ENCODE results near the gene COL23A1.
"Not testable (repeated sequence)": the region's sequence is repeated elsewhere in the genome, so short reads cannot be mapped to it uniquely, and the experiment has no call there.

Gene COL23A1

GRCh38 chr5:178249191-178249989 is 340.8 kb downstream of the COL23A1 start:
- no peak for DNase-seq

DNA sequence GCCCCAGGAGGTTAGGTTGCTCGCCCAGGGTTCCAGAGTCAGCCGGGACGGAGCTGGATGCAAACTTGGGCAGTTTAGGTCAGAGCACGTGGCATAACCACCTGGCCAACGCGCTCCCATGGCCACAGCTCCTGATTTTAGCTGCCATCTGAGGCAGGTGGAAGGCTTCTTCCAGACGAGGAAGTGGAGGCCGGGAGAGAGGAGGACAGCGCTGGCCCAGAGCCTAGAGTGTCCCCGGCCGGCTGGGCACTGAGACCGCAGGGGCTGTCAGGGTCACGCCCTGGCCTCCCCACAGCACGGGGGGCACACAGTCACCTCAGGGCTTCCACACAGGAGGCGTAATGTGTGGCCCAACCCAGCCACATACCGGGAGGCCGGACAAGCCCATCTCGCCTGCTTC is 341.4 kb downstream of the COL23A1 start:
- no peak for DNase-seq

DNA sequence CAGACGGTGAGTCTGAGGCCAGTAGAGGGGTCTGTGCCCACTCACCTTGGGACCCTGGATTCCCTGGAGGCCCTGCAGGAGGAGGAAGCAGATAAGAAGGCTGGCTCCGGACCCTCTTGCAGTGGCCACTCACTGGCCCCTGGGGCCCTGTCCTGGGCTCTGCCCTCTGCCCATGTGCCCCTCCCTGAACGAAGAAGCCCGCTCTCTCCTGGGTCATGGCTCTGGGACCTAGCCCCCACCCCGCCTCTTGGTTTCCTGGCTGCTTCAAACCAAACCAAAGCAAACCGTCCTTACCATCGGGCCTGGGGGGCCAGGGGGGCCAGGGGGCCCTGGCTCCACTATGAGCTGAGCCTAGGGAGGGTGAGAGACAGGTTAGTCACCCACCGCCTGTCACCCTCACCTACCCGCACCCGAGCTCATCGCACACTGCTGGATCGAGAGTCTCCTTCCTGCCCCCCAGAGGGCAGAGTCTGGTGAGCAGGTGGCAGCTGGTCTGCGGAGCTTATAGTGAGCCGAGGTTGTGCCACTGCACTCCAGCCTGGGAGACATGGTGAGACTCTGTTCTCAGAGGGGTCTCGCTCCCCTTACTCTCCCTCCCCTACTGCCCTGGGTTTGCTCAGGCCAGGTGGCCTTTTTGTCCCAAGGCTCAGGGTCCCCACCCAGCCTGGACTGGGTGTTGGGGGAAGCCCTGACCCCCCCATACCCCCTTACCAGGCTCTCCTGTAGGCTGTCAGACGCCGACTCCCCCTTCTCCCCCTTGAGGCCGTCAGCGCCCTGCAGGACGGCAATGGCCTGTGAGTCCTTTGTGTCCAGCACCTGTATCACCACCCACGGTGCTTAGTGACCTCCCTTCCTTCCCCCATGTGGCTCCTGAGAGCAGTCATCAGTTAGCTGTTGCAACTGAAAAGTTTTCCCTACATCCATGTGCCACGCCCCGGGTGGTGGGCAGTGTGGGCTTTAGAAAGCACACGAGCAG is 342.4 kb downstream of the COL23A1 start:
- no peak for DNase-seq

GRCh38 chr5:178246624-178247279 is 343.4 kb downstream of the COL23A1 start:
- no peak for DNase-seq

- no peak for DNase-seq
These were observed 344.8 kb downstream of the COL23A1 start for GRCh38 chr5:178245389-178245788.

DNA sequence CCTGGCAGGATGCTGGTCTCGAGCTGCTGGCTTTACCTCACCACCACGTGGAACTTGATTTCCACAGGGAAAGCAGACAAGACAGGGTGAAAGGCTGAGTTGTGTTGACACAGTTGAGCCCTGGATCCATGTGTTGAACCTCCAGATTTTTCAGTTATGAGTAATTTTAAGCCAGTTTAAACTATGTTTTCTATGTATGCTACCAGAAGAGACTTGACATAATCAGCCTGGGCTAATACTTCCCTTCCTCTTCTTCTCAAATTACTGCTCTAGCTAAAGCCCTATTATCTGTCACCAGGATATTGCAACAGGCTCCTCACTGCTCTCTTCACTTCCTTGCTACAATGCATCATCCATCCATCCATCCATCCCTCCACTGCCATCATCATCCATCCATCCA is 345.6 kb downstream of the COL23A1 start:
- no peak for DNase-seq

DNA sequence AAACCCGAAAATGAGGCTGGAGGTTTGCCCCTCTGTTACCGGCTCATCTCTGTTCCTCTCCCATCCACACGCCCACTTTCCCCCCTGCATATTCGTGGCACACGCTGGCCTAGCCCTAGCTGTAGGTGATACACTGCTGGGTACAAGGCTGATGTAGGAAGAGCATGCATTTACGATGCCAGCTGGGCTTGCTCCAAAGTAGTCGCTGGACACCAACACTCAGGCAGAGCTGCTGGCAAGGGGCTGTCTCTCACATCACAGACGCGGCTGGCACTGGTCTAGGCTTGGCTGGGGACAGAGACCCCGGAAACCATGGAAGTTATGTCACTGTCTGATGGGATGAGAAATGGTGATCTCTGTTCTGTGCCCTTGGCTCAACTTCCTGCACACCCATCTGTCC is 347.8 kb downstream of the COL23A1 start:
- DNase-seq = no peak

DNA sequence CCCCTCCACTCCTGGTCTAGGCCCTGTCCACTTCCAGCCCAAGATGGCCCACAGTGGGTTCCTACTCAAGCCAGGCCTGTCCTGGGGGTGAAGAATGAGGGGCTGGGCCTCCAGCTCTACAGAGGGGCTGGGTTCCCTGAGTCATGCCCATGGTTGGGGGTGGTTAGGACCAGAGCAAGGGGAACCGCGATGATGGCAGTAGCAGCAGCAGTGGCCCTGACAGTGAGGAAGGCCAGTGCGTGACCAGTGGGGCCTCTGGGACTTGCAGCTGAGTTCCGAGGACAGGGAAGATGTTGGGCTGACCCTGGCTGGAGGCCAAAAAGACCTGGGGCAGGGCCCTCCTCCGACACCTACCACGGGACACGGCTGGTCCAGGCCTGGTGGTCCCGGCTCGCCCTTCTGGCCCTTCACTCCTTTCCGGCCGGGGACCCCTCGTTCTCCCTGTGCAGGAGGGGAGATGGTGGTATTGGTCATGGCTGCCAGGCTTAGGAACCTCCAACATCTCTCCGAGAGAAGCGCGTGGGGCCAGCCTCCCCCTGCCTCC is 348.4 kb downstream of the COL23A1 start:
- no peak for DNase-seq

DNA sequence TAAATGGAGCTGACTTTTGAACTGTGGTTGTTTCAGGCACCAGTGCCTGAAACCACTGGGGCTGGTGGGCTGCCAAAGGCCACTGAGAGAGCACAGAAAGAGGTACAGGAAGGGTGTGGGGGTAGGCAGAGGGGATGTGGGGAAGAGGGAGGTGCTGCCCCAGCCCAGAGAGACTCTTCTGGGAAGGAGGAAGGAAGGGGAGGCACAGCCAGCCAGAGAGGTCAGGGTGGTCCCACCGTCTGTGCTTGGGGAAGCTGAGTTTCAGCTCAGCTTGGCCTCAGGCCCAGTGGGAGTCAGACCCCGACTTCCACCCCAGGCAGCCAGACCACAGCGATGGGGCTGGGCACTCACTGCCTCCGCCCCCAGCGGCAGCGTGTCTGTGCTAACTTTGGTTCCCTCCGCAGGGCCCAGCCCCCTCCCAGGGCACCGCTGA is 348.9 kb downstream of the COL23A1 start:
- DNase-seq = no peak

- DNase-seq = no peak
These were observed 349.4 kb downstream of the COL23A1 start for GRCh38 chr5:178240766-178241165.

DNA sequence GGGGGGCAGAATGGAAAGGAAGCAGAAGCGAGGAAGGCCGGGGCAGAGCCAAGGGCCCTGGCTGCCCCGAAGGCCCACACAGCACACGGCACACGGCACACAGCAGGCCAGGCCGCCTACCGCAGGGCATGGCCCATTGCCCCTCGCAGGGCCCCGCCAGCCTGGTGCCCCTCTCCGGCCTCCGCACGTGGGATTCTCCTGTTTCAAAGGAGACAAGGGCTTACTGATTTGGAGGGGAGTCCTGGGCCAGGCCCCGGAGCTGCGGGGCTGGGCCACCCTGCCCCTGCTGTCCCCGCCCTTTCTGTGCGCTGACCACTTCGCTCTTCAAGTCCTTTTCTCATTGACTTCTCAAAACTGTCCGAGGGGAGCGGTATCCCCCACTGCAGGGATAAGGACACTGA is 349.9 kb downstream of the COL23A1 start:
- DNase-seq = no peak

- not testable (repeated sequence) for DNase-seq
These were observed 350.4 kb downstream of the COL23A1 start for GRCh38 chr5:178239626-178240301.

- no peak for DNase-seq
These were observed 351.2 kb downstream of the COL23A1 start for GRCh38 chr5:178238711-178239592.

- DNase-seq = no peak
These were observed 351.9 kb downstream of the COL23A1 start for GRCh38 chr5:178238313-178238635.

DNA sequence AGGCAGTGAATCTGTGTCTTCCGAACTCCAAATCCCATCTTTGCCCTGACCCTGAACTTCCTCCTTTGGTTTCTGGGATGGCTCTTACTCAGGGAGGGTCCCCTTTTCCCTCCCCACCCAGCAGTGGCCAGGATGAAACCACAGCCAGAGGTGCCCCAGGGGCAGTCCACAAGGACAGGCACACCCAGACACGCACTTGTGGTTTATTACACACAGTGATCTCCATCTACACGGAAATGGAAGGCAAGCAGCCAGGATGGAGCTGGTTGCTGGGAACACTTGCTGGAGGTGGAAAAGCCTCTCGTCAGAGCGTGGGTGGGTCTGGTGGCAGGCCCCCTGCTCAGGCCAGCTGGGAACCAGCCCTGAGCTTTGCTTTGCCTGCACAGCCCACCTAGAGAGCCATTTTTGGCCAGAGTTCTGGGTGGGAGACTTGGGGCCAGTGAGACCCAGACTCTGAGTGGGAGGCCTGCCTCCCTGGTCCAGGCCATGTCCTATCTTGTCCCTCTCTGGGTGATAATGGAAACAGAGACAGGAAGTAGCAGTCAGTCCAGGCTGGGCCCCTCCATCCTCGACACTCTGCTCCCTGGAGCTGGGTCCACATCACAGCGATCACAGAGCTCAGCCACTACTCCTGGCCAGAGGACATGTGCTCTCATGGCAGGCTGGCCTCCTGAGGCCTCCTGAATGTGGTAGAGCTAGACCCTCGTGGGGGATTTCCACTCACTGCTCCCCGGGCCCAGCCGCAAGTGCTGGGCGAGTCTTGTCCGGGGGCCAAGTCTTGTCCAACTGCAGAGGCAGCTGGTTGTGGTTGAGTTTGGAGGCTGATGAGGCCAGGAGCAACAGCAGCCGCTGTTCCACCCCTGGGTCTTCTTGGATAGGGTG is 352.5 kb downstream of the COL23A1 start:
- DNase-seq = no peak

- no peak for DNase-seq
These were observed 353.5 kb downstream of the COL23A1 start for GRCh38 chr5:178236679-178237078.

DNA sequence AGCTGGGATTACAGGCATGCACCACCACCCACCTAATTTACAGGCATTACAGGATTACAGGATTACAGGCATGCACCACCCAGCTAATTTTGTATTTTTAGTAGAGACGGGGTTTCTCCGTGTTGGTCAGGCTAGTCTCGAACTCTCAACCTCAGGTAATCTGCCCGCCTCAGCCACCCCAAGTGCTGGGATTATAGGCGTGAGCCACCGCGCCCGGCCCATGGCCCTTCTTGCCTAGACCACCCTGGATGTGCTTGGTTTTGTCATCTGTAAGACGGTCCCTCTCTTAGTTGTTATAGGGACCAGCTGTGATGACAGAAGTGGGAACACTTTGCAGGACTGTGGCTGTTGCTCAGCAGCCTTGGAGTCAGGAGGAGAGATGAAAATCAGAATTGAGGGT is 354.1 kb downstream of the COL23A1 start:
- DNase-seq = no peak

- no peak for DNase-seq
These were observed 354.6 kb downstream of the COL23A1 start for GRCh38 chr5:178235588-178235974.

- DNase-seq = peak; percentile 70 to 74
These were observed 355.2 kb downstream of the COL23A1 start for GRCh38 chr5:178234750-178235587.
